ENCODE measurements around the gene HSD17B3.

DNA sequence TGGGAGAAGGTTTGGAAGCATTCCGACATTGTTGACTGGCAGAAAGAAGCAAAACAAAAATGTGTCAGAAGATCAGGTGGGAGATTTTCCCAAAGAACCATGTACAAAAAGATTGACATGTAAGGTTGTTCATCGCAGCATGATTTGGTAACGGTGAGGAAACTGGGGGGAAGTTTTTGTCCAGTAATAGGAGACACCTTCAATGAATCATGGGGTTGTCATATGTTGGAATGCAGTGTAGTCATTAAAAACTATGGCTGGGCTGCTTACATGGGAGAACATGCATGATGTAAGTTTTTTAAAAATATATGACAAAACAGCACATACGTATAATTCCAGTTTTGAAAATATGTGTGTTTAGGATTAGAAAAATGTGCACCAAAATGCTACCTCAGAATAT, 50.5 kb downstream of the HSD17B3 start:
- TF ChIP-seq EZH2 (IDR thresholded peaks at IDR 0.05; ENCODE audit: borderline replicate concordance, insufficient read depth, low read depth, low read length, poor library complexity, severe bottlenecking), result no peak
- no peak for TF ChIP-seq CTCF (IDR thresholded peaks at IDR 0.05)

Data from B cell (primary cell).